Endodermal cell (in vitro differentiated cells): ENCODE results near the gene ATP6V1C2. TPM values are rescaled to one million over a fixed set of nuclear protein-coding genes. Genes with fewer than 3 reads are reported as not detected.

Experiments used
- DNase-seq: peaks from one replicate; pipeline ENCODE4 v3.0.0-alpha.2; 2017
- H3K27ac ChIP-seq: 2 replicates; pipeline ENCODE4 v1.5.1; 2013; ENCODE audit warnings: mild to moderate bottlenecking, low read depth, low read length, moderate library complexity
- H3K27me3 ChIP-seq: 2 replicates; pipeline ENCODE4 v1.6.1; 2013; ENCODE audit warnings: mild to moderate bottlenecking, low read length, moderate library complexity; ENCODE audit not compliant: insufficient read depth, control insufficient read depth, poor library complexity, severe bottlenecking
- H3K36me3 ChIP-seq: 2 replicates; pipeline ENCODE4 v1.7.0; 2013; ENCODE audit warnings: mild to moderate bottlenecking, low read length, moderate library complexity; ENCODE audit not compliant: control insufficient read depth, insufficient read depth
- H3K4me1 ChIP-seq: one replicate; pipeline ENCODE4 v1.7.0; 2013; ENCODE audit warnings: low read length; ENCODE audit not compliant: control insufficient read depth, insufficient read depth
- H3K4me3 ChIP-seq: 2 replicates; pipeline ENCODE4 v1.5.1; 2013; ENCODE audit warnings: mild to moderate bottlenecking, low read length, moderate library complexity
- H3K9ac ChIP-seq: 2 replicates; pipeline ENCODE4 v1.6.1; 2013; ENCODE audit warnings: mild to moderate bottlenecking, low read length, moderate library complexity; ENCODE audit not compliant: poor library complexity, severe bottlenecking; ENCODE audit errors: extremely low read depth
- H3K9me3 ChIP-seq: 2 replicates; pipeline ENCODE4 v1.6.1; 2013; ENCODE audit warnings: mild to moderate bottlenecking, low read length, moderate library complexity; ENCODE audit not compliant: control insufficient read depth
- H3K27ac Mint-ChIP-seq: 2 replicates; pipeline ENCODE4 v1.8.0; 2020; ENCODE audit warnings: mixed read lengths
- H3K27me3 Mint-ChIP-seq: 2 replicates; pipeline ENCODE4 v1.8.0; 2021; ENCODE audit warnings: mild to moderate bottlenecking, mixed read lengths; ENCODE audit not compliant: insufficient read depth
- H3K36me3 Mint-ChIP-seq: 2 replicates; pipeline ENCODE4 v1.8.0; 2020; ENCODE audit warnings: low read depth, mixed read lengths
- H3K4me1 Mint-ChIP-seq: 2 replicates; pipeline ENCODE4 v1.8.0; 2020; ENCODE audit warnings: mixed read lengths
- H3K4me3 Mint-ChIP-seq: 2 replicates; pipeline ENCODE4 v1.8.0; 2020; ENCODE audit warnings: mild to moderate bottlenecking, moderate library complexity, mixed read lengths
- H3K9me3 Mint-ChIP-seq: 2 replicates; pipeline ENCODE4 v1.8.0; 2020; ENCODE audit warnings: mild to moderate bottlenecking, mixed read lengths
- CTCF ChIP-seq: fragments of 200-600 bp; sonication (generic); conservative IDR thresholded peaks from 2 replicates; pipeline ENCODE4 v1.5.0; 2021; ENCODE audit warnings: antibody characterized with exemption, mild to moderate bottlenecking
- WGBS, 2 experiments: methylation state at CpG; one replicate each; pipeline versions ENCODE4 v1.1.5 to v1.1.7; 2013; ENCODE audit warnings: missing lambda C conversion rate in 2 of 2, mixed read lengths in 1 of 2; ENCODE audit not compliant: insufficient coverage in 1 of 2, insufficient read length in 1 of 2; 5-methylcytosine and 5-hydroxymethylcytosine counted together
- total RNA-seq, 2 donors: library from RNA; stranded (reverse); fragmentation: NEBNext Ultra II Directional in 1 of 2; extraction: Animal tissue kit (Norgen Biotek cat#: 25700) in 1 of 2; gene quantifications; 2 replicates in 1 of 2; 3 replicates in 1 of 2; pipeline ENCODE4 v1.2.1, GENCODE V29; 2021

ATP6V1C2 gene
- total RNA-seq, 2 donors from 2014 or later = 0.26 to 0.73 TPM

- Histone ChIP-seq H3K9ac (no peak overlapping the region), H3K4me1 (no peaks in the 10 kb centered on the region), H3K9me3 (no peaks in the 10 kb centered on the region), H3K36me3 (no peaks in the 10 kb centered on the region), H3K27me3 (no peaks in the 10 kb centered on the region), H3K4me3 (no peak overlapping the region), H3K27ac (no peak overlapping the region)
- H3K27me3 Mint-ChIP-seq = no peaks in the 10 kb centered on the region
- H3K36me3 Mint-ChIP-seq = no peaks in the 10 kb centered on the region
- H3K27ac Mint-ChIP-seq = no peak overlapping the region
- DNase-seq = no peak
- 90 to 93% methylated on average over 2 to 5 of the region's 5 CpGs for WGBS, 2 experiments
- no peak for TF ChIP-seq CTCF
- no peak overlapping the region for H3K4me3 Mint-ChIP-seq
- no peaks in the 10 kb centered on the region for H3K9me3 Mint-ChIP-seq
- H3K4me1 Mint-ChIP-seq = no peaks in the 10 kb centered on the region
Observed at GRCh38 chr2:10752236-10752635, 30.8 kb downstream of the ATP6V1C2 start.

GRCh38 chr2:10753156-10753555 lies 31.7 kb downstream of the ATP6V1C2 start:
- DNase-seq = no peak
- Histone ChIP-seq H3K27ac (no peak overlapping the region), H3K27me3 (no peaks in the 10 kb centered on the region), H3K36me3 (no peaks in the 10 kb centered on the region), H3K4me1 (no peaks in the 10 kb centered on the region), H3K9ac (no peak overlapping the region), H3K4me3 (no peak overlapping the region), H3K9me3 (no peaks in the 10 kb centered on the region)
- Mint-ChIP-seq H3K9me3 (no peaks in the 10 kb centered on the region), H3K27ac (no peak overlapping the region), H3K4me3 (no peak overlapping the region), H3K27me3 (no peaks in the 10 kb centered on the region), H3K4me1 (no peaks in the 10 kb centered on the region), H3K36me3 (no peaks in the 10 kb centered on the region)
- WGBS, 2 experiments = 91 to 98% methylated on average over 6 to 7 of the region's 7 CpGs
- TF ChIP-seq CTCF = no peak

- H3K4me3 Mint-ChIP-seq = no peak overlapping the region
- H3K27ac Mint-ChIP-seq = no peak overlapping the region
- H3K9me3 Mint-ChIP-seq = no peaks in the 10 kb centered on the region
- Histone ChIP-seq H3K4me1 (no peaks in the 10 kb centered on the region), H3K9me3 (no peaks in the 10 kb centered on the region), H3K4me3 (no peak overlapping the region), H3K9ac (no peak overlapping the region), H3K27me3 (no peaks in the 10 kb centered on the region), H3K36me3 (no peaks in the 10 kb centered on the region), H3K27ac (no peak overlapping the region)
- H3K27me3 Mint-ChIP-seq = no peaks in the 10 kb centered on the region
- no peak for TF ChIP-seq CTCF
- WGBS, 2 experiments = 97 to 99% methylated on average over 4 to 8 of the region's 8 CpGs
- H3K4me1 Mint-ChIP-seq = no peaks in the 10 kb centered on the region
- no peaks in the 10 kb centered on the region for H3K36me3 Mint-ChIP-seq
- no peak for DNase-seq
Observed at GRCh38 chr2:10753876-10754275, 32.4 kb downstream of the ATP6V1C2 start.
